SK-N-SH (cell line): Measurements from ENCODE around the gene PIERCE2. TPM values are rescaled to one million over a fixed set of nuclear protein-coding genes. Genes with fewer than 3 reads are reported as not detected.

Source experiments
- CTCF ChIA-PET: fragments of 300-600, 350-600 bp; formaldehyde crosslinking; extraction: SDS; loops from one replicate; lab custom pipeline; 2021; lab: Yijun Ruan, JAX
- POLR2A ChIA-PET: fragments of 350-600 bp; sonication (Branson Sonifier 250); formaldehyde crosslinking; extraction: SDS; loops from one replicate; lab custom pipeline; 2020; ENCODE audit warnings: antibody characterized with exemption, inconsistent platforms; lab: Yijun Ruan, JAX
- DNase-seq: peaks from one replicate; pipeline ENCODE4 v3.0.0; 2012
- H2AFZ ChIP-seq: fragments of 200-600 bp; sonication (generic); 2 replicates; pipeline ENCODE4 v1.8.1; 2016; ENCODE audit warnings: antibody characterized with exemption, mild to moderate bottlenecking, low read depth
- H3F3A ChIP-seq: fragments of 200-600 bp; sonication (generic); replicated peaks from 2 replicates; pipeline ENCODE3; 2016; ENCODE audit warnings: antibody characterized with exemption, mild to moderate bottlenecking; ENCODE audit not compliant: insufficient read depth
- H3K27ac ChIP-seq, 2 experiments: fragments of 200-500 bp in 1 of 2; fragments of 200-600 bp in 1 of 2; sonication (Bioruptor generic) in 1 of 2; sonication (generic), shearing (Covaris generic) in 1 of 2; 2 replicates each; pipeline versions ENCODE4 v1.5.1 to v1.6.1; 2014 to 2016; ENCODE audit warnings: low read depth in 2 of 2, inconsistent platforms in 1 of 2, low read length in 1 of 2, mild to moderate bottlenecking in 1 of 2, mixed read lengths in 1 of 2
- H3K27me3 ChIP-seq: fragments of 200-600 bp; sonication (generic), shearing (Covaris generic); 2 replicates; pipeline ENCODE4 v1.6.1; 2016; ENCODE audit warnings: mixed run types; ENCODE audit not compliant: insufficient read depth
- H3K36me3 ChIP-seq, 2 experiments: fragments of 200-500 bp in 1 of 2; fragments of 200-600 bp in 1 of 2; sonication (Bioruptor generic) in 1 of 2; sonication (generic) in 1 of 2; replicated peaks in 1 of 2; 2 replicates each; pipeline versions ENCODE3 to v1.5.1; 2014 to 2016; ENCODE audit warnings: low read length in 1 of 2, mild to moderate bottlenecking in 1 of 2; ENCODE audit not compliant: insufficient read depth in 2 of 2, control insufficient read depth in 1 of 2
- H3K4me1 ChIP-seq, 2 experiments: fragments of 200-500 bp in 1 of 2; fragments of 200-600 bp in 1 of 2; sonication (Bioruptor generic) in 1 of 2; sonication (generic), shearing (Covaris generic) in 1 of 2; 2 replicates each; pipeline versions ENCODE4 v1.5.1 to v1.6.1; 2014 to 2016; ENCODE audit warnings: low read depth in 1 of 2, low read length in 1 of 2, mixed run types in 1 of 2; ENCODE audit not compliant: insufficient read depth in 2 of 2, control insufficient read depth in 1 of 2
- H3K4me2 ChIP-seq: fragments of 200-600 bp; sonication (generic), shearing (Covaris generic); 2 replicates; pipeline ENCODE4 v1.6.1; 2017; ENCODE audit warnings: mixed run types
- H3K4me3 ChIP-seq, 2 experiments: fragments of 200-500 bp in 1 of 2; fragments of 200-600 bp in 1 of 2; sonication (Bioruptor generic) in 1 of 2; sonication (generic), shearing (Covaris generic) in 1 of 2; 2 replicates each; pipeline versions ENCODE4 v1.5.1 to v1.8.1; 2014 to 2016; ENCODE audit warnings: low read depth in 2 of 2, inconsistent platforms in 1 of 2, low read length in 1 of 2, mild to moderate bottlenecking in 1 of 2, mixed read lengths in 1 of 2, moderate library complexity in 1 of 2
- H3K79me2 ChIP-seq: fragments of 200-600 bp; sonication (generic); 2 replicates; pipeline ENCODE4 v1.8.1; 2017; ENCODE audit warnings: mild to moderate bottlenecking; ENCODE audit not compliant: insufficient read depth
- H3K9ac ChIP-seq: fragments of 200-600 bp; sonication (generic); 2 replicates; pipeline ENCODE4 v1.6.1; 2017; ENCODE audit warnings: mixed run types
- H3K9me2 ChIP-seq: fragments of 200-600 bp; sonication (generic); 2 replicates; pipeline ENCODE4 v1.6.1; 2017; ENCODE audit warnings: mixed run types
- H3K9me3 ChIP-seq: fragments of 200-600 bp; sonication (generic); 2 replicates; pipeline ENCODE4 v1.6.1; 2017; ENCODE audit warnings: mixed run types, mild to moderate bottlenecking, moderate library complexity
- H4K20me1 ChIP-seq: fragments of 200-600 bp; sonication (generic); 2 replicates; pipeline ENCODE4 v1.6.1; 2017; ENCODE audit warnings: mild to moderate bottlenecking, mixed run types; ENCODE audit not compliant: insufficient read depth
- MAX ChIP-seq: IDR thresholded peaks from 2 replicates; pipeline ENCODE4 v1.4.0; 2012; ENCODE audit warnings: low read depth
- RFX5 ChIP-seq: IDR thresholded peaks from 2 replicates; pipeline ENCODE4 v1.6.1; 2012; ENCODE audit warnings: mild to moderate bottlenecking, improper control_type of control experiment, low read length
- WGBS: methylation state at CpG from one replicate; pipeline ENCODE4 v1.1.6; 2017; ENCODE audit warnings: low lambda C conversion rate; 5-methylcytosine and 5-hydroxymethylcytosine counted together
- polyA plus RNA-seq, 3 experiments: library from polyadenylated mRNA; depleted of rRNA; stranded (reverse); fragments of >200 nt; gene quantifications; 2 replicates each; pipeline ENCODE4 v1.2.3, GENCODE V29; 2012

Gene PIERCE2
- polyA plus RNA-seq, 1 of the 3 experiments (the other 2 are of a cell fraction), result 2.5 TPM

GRCh38 chr15:55461447-55461846 lies 53.2 kb downstream of the PIERCE2 start:
- ChIA-PET CTCF (no interaction called here), POLR2A (no interaction called here)
- Histone ChIP-seq H3K4me3 (no peak overlapping the region), H3F3A (no peaks in the 10 kb centered on the region), H3K9ac (no peak overlapping the region), H3K9me3 (peaks cover 5% of the 10 kb centered on the region; the same call in 1 of the 2 replicates), H3K4me1 (no peaks in the 10 kb centered on the region), H4K20me1 (no peaks in the 10 kb centered on the region), H3K4me2 (no peak overlapping the region), H3K79me2 (no peaks in the 10 kb centered on the region), H3K36me3 (peaks cover 0 to 6% of the 10 kb centered on the region in 2 experiments), H3K27ac (no peak overlapping the region), H2AFZ (no peak overlapping the region), H3K27me3 (no peaks in the 10 kb centered on the region), H3K9me2 (no peaks in the 10 kb centered on the region)
- no peak for TF ChIP-seq RFX5
- DNase-seq, result no peak
- WGBS, result 95% methylated on average over 4 of the region's 4 CpGs

GRCh38 chr15:55468321-55468720 lies 60.0 kb downstream of the PIERCE2 start:
- no peaks in the 10 kb centered on the region for H3F3A ChIP-seq
- H3K9me2 ChIP-seq, result no peaks in the 10 kb centered on the region
- DNase-seq, result no peak
- no peaks in the 10 kb centered on the region for H3K79me2 ChIP-seq
- no peak overlapping the region for H3K9ac ChIP-seq
- no peak overlapping the region for H3K4me2 ChIP-seq
- CTCF ChIA-PET, result no interaction called here
- H3K27me3 ChIP-seq, result no peaks in the 10 kb centered on the region
- H2AFZ ChIP-seq, result no peak overlapping the region
- H3K4me3 ChIP-seq, result no peak overlapping the region
- peaks cover 0 to 6% of the 10 kb centered on the region in 2 experiments for H3K36me3 ChIP-seq
- POLR2A ChIA-PET, result no interaction called here
- H3K9me3 ChIP-seq, result no peaks in the 10 kb centered on the region
- no peaks in the 10 kb centered on the region for H4K20me1 ChIP-seq
- H3K27ac ChIP-seq, result no peak overlapping the region
- H3K4me1 ChIP-seq, result no peaks in the 10 kb centered on the region
- 93% methylated on average over 2 of the region's 2 CpGs for WGBS
- TF ChIP-seq MAX, result no peak

Other genes with a start within 250 kb of the PIERCE2 start
- gene RSL24D1, start 211.6 kb upstream of the PIERCE2 start, polyA plus RNA-seq (2012; rRNA removed), result 24.3 and 32.1 TPM in 2 replicates
- 9.6 and 11.0 TPM in 2 replicates for gene RAB27A, start 118.7 kb upstream of the PIERCE2 start, polyA plus RNA-seq (2012; rRNA removed)
- 18.2 and 23.6 TPM in 2 replicates for gene PIGBOS1, start 89.4 kb upstream of the PIERCE2 start, polyA plus RNA-seq (2012; rRNA removed)
- gene PIGB, start 89.3 kb upstream of the PIERCE2 start, polyA plus RNA-seq (2012; rRNA removed), result 6.6 and 10.5 TPM in 2 replicates
- gene CCPG1, start 136 bp upstream of the PIERCE2 start, polyA plus RNA-seq (2012; rRNA removed), result 10.5 and 16.9 TPM in 2 replicates
- 5.2 and 6.3 TPM in 2 replicates for gene DNAAF4, start 99.7 kb downstream of the PIERCE2 start, polyA plus RNA-seq (2012; rRNA removed)
- gene PYGO1, start 179.8 kb downstream of the PIERCE2 start, polyA plus RNA-seq (2012; rRNA removed), result 2.3 and 2.8 TPM in 2 replicates